Umbilical cord (tissue), 2 donors: ENCODE results near the gene FRMPD4. TPM values are rescaled to one million over a fixed set of nuclear protein-coding genes. Genes with fewer than 3 reads are reported as not detected.
A peak's percentile ranks its signal among the peaks of the same experiment; 100 is the strongest.
"Not testable (repeated sequence)": the region's sequence is repeated elsewhere in the genome, so short reads cannot be mapped to it uniquely, and the experiment has no call there.

ENCODE experiments used
- DNase-seq: peaks from one replicate; pipeline ENCODE4 v3.0.0-alpha.2; 2015; ENCODE audit warnings: low spot score
- total RNA-seq: library from RNA; depleted of rRNA; stranded (reverse); fragments of >200 nt; gene quantifications from one replicate; pipeline ENCODE4 v1.2.3, GENCODE V29; 2014; ENCODE audit warnings: low replicate concordance; ENCODE audit not compliant: insufficient read depth

Gene FRMPD4
- 4.6 TPM for total RNA-seq

- DNase-seq = no peak
Measured at GRCh38 chrX:12138361-12139313, at the start of gene FRMPD4. FRMPD4 (plus strand) TSS chrX:12138473; CDS start chrX:12138972, 499 bp downstream.

- DNase-seq = no peak
Measured at GRCh38 chrX:12089740-12090139, 48.5 kb upstream of the FRMPD4 start.

- DNase-seq = no peak
Measured at GRCh38 chrX:12113321-12113720, 25.0 kb upstream of the FRMPD4 start.

- DNase-seq = no peak
Measured at GRCh38 chrX:12115377-12115776, 22.9 kb upstream of the FRMPD4 start.

GRCh38 chrX:12118134-12118533 is 20.1 kb upstream of the FRMPD4 start:
- DNase-seq = no peak

GRCh38 chrX:12128017-12128416 is 10.3 kb upstream of the FRMPD4 start:
- no peak for DNase-seq

- no peak for DNase-seq
Measured at GRCh38 chrX:12137951-12138360, 317 bp upstream of the FRMPD4 start.

GRCh38 chrX:12139934-12140611 is 1.8 kb downstream of the FRMPD4 start:
- no peak for DNase-seq

GRCh38 chrX:12141511-12141910 is 3.2 kb downstream of the FRMPD4 start:
- no peak for DNase-seq

GRCh38 chrX:12142661-12143060 is 4.4 kb downstream of the FRMPD4 start:
- no peak for DNase-seq

- no peak for DNase-seq
Measured at GRCh38 chrX:12145402-12145801, 7.1 kb downstream of the FRMPD4 start.

GRCh38 chrX:12149670-12150407 is 11.6 kb downstream of the FRMPD4 start:
- no peak for DNase-seq

- no peak for DNase-seq
Measured at GRCh38 chrX:12153317-12153716, 15.0 kb downstream of the FRMPD4 start.

GRCh38 chrX:12153741-12154140 is 15.5 kb downstream of the FRMPD4 start:
- DNase-seq = peak; percentile 27

- DNase-seq = peak; percentile 2
Measured at GRCh38 chrX:12159799-12160198, 21.5 kb downstream of the FRMPD4 start.

GRCh38 chrX:12162420-12162819 is 24.1 kb downstream of the FRMPD4 start:
- DNase-seq = no peak

GRCh38 chrX:12164180-12164579 is 25.9 kb downstream of the FRMPD4 start:
- DNase-seq = not testable (repeated sequence)

- DNase-seq = no peak
Measured at GRCh38 chrX:12170755-12171154, 32.5 kb downstream of the FRMPD4 start.

- no peak for DNase-seq
Measured at GRCh38 chrX:12174358-12174757, 36.1 kb downstream of the FRMPD4 start.

GRCh38 chrX:12197030-12197429 is 58.8 kb downstream of the FRMPD4 start:
- no peak for DNase-seq

GRCh38 chrX:12206413-12206812 is 68.1 kb downstream of the FRMPD4 start:
- no peak for DNase-seq
